Left lung (tissue), 10 donors: ENCODE data around the gene TNFSF15. TPM values are rescaled to one million over a fixed set of nuclear protein-coding genes. Genes with fewer than 3 reads are reported as not detected.
"Not testable (repeated sequence)": the region's sequence is repeated elsewhere in the genome, so short reads cannot be mapped to it uniquely, and the experiment has no call there.

ENCODE experiments used
- ATAC-seq: fragments of 200-7000 bp; cut with Tn5 transposase; one replicate; pipeline ENCODE4 v1.9.1; 2020; ENCODE audit warnings: moderate library complexity
- DNase-seq, 4 donors: peaks; one replicate each; pipeline ENCODE4 v3.0.0-alpha.2; 2013 to 2020
- H3K27ac ChIP-seq, 2 donors: fragments of 200-600 bp; sonication (generic) in 1 of 2; one replicate each; pipeline versions ENCODE4 v1.5.0 to v1.8.0; 2020 to 2021
- H3K27me3 ChIP-seq, 2 donors: fragments of 200-600 bp; sonication (generic) in 1 of 2; one replicate each; pipeline versions ENCODE4 v1.5.0 to v1.8.0; 2020 to 2021
- H3K36me3 ChIP-seq, 2 donors: fragments of 200-600 bp; sonication (generic) in 1 of 2; one replicate each; pipeline versions ENCODE4 v1.5.0 to v1.8.0; 2020 to 2021
- H3K4me1 ChIP-seq, 2 donors: fragments of 200-600 bp; one replicate each; pipeline ENCODE4 v1.8.0; 2021
- H3K4me3 ChIP-seq, 2 donors: fragments of 200-600 bp; sonication (generic) in 1 of 2; one replicate each; pipeline versions ENCODE4 v1.5.0 to v1.8.0; 2020 to 2021; ENCODE audit warnings: mild to moderate bottlenecking in 1 of 2
- H3K9me3 ChIP-seq, 2 donors: fragments of 200-600 bp; sonication (generic) in 1 of 2; one replicate each; pipeline versions ENCODE4 v1.5.0 to v1.8.0; 2020 to 2021
- CTCF ChIP-seq, 2 donors: fragments of 200-600 bp; sonication (generic) in 1 of 2; IDR thresholded peaks; one replicate each; pipeline versions ENCODE4 v1.5.0 to v1.8.0; 2021; ENCODE audit warnings: antibody characterized with exemption in 2 of 2
- intact Hi-C, 2 donors: fragments of 100-400 bp; cut with DNase I; formaldehyde crosslinking; loops; one replicate each; pipeline versions ENCODE4 v1.11.2 to v1.14.2; 2022
- polyA plus RNA-seq, 6 donors: library from polyadenylated mRNA; unstranded; fragments of 120-200 nt; gene quantifications; one replicate each; pipeline ENCODE4 v1.2.1, GENCODE V29; 2013; ENCODE audit not compliant: insufficient read length in 6 of 6
- total RNA-seq, 2 donors: library from RNA; stranded (reverse); fragmentation: NEBNext Ultra II Directional; extraction: Animal tissue kit (Norgen Biotek cat#: 25700); gene quantifications; one replicate each; pipeline ENCODE4 v1.2.1, GENCODE V29; 2021
- donor health status: DM: no; HTN: yes; CAD: no.
- donor health status: DM: no; HTN: no; CAD: no.

The TNFSF15 gene
- total and polyA plus RNA-seq, 8 donors = 9.0 to 22.8 (median 12.8) TPM

- no peak overlapping the region for H3K4me3 ChIP-seq
- no peak for TF ChIP-seq CTCF (IDR thresholded peaks at IDR 0.05)
- no peak overlapping the region for H3K27ac ChIP-seq
- intact Hi-C loops = no loop called here
- H3K36me3 ChIP-seq = no peaks in the 10 kb centered on the region
- no peaks in the 10 kb centered on the region for H3K4me1 ChIP-seq
- ATAC-seq (no peak), DNase-seq (no peak)
- H3K27me3 ChIP-seq = no peaks in the 10 kb centered on the region
- H3K9me3 ChIP-seq = no peaks in the 10 kb centered on the region
These were observed 59.1 kb downstream of the TNFSF15 start for GRCh38 chr9:114746591-114747346.

- intact Hi-C loops = no loop called here
- ATAC-seq (no peak), DNase-seq (no peak)
- H3K4me1 ChIP-seq = no peaks in the 10 kb centered on the region
- no peaks in the 10 kb centered on the region for H3K27me3 ChIP-seq
- H3K36me3 ChIP-seq = no peaks in the 10 kb centered on the region
- no peak overlapping the region for H3K27ac ChIP-seq
- H3K9me3 ChIP-seq = no peaks in the 10 kb centered on the region
- no peak for TF ChIP-seq CTCF (IDR thresholded peaks at IDR 0.05)
- no peak overlapping the region for H3K4me3 ChIP-seq
These were observed 59.8 kb downstream of the TNFSF15 start for GRCh38 chr9:114745879-114746550.

GRCh38 chr9:114745108-114745848 lies 60.6 kb downstream of the TNFSF15 start:
- ATAC-seq (no peak), DNase-seq (no peak)
- no peaks in the 10 kb centered on the region for H3K27me3 ChIP-seq
- H3K36me3 ChIP-seq = no peaks in the 10 kb centered on the region
- no peak for TF ChIP-seq CTCF (IDR thresholded peaks at IDR 0.05)
- intact Hi-C loops = no loop called here
- H3K4me1 ChIP-seq = no peaks in the 10 kb centered on the region
- H3K4me3 ChIP-seq = no peak overlapping the region
- H3K27ac ChIP-seq = no peak overlapping the region
- H3K9me3 ChIP-seq = no peaks in the 10 kb centered on the region

GRCh38 chr9:114743446-114743845 lies 62.4 kb downstream of the TNFSF15 start:
- Histone ChIP-seq H3K4me3 (no peak overlapping the region), H3K27me3 (no peaks in the 10 kb centered on the region), H3K27ac (no peak overlapping the region), H3K9me3 (no peaks in the 10 kb centered on the region), H3K4me1 (peaks cover 0 to 7% of the 10 kb centered on the region in 2 donors), H3K36me3 (no peaks in the 10 kb centered on the region)
- ATAC-seq = no peak
- intact Hi-C loops = no loop called here
- no peak for TF ChIP-seq CTCF (IDR thresholded peaks at IDR 0.05)
- no peak for DNase-seq

- no peaks in the 10 kb centered on the region for H3K36me3 ChIP-seq
- H3K4me1 ChIP-seq = peaks cover 0 to 7% of the 10 kb centered on the region in 2 donors
- H3K27ac ChIP-seq = no peak overlapping the region
- peak; percentile 21 for ATAC-seq
- H3K4me3 ChIP-seq = no peak overlapping the region
- no peak for TF ChIP-seq CTCF (IDR thresholded peaks at IDR 0.05)
- no peak for DNase-seq
- intact Hi-C loops = no loop called here
- no peaks in the 10 kb centered on the region for H3K27me3 ChIP-seq
- no peaks in the 10 kb centered on the region for H3K9me3 ChIP-seq
These were observed 62.9 kb downstream of the TNFSF15 start for GRCh38 chr9:114742947-114743346.

- H3K4me1 ChIP-seq, intact Hi-C loops, H3K27ac ChIP-seq, H3K9me3 ChIP-seq, H3K27me3 ChIP-seq, H3K4me3 ChIP-seq, ATAC-seq, H3K36me3 ChIP-seq, DNase-seq: not testable (repeated sequence)
These were observed 64.3 kb downstream of the TNFSF15 start for GRCh38 chr9:114741521-114741920.
